LoVo (cell line): ENCODE results near the gene DLX3.
"Not testable (repeated sequence)": the region's sequence is repeated elsewhere in the genome, so short reads cannot be mapped to it uniquely, and the experiment has no call there.

Experiments
- DNase-seq: peaks from one replicate; pipeline ENCODE4 v3.0.0-alpha.2; 2016; ENCODE audit warnings: low spot score

The DLX3 gene

GRCh38 chr17:49995055-49995738 is at the start of gene DLX3:
TSS of gene DLX3 (minus strand) at chr17:49995224. CDS start at chr17:49994998, 226 bp downstream.
- no peak for DNase-seq

DNA sequence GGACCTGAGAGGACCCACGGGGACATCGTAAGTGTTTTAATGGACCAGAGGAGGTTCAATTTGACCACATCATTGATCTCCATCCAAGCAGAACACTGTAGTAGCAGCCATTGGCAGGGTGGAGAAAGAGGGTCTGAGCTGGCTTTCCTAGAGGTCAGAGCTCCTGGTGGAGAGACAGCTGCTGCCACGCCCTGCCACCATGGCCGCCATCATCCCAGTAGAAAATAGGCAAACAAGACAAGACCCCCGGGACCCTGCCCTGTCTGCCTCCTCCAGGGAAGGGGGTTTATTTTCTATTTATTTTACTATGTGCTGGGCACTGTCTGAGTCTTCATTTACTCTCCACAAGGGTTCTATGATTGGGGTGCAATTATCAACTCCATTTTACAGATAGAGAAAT is 49.5 kb upstream of the DLX3 start:
- DNase-seq: no peak

- DNase-seq: no peak
These were observed 48.5 kb upstream of the DLX3 start for GRCh38 chr17:50043290-50044148.

- no peak for DNase-seq
These were observed 47.2 kb upstream of the DLX3 start for GRCh38 chr17:50042211-50042610.

- not testable (repeated sequence) for DNase-seq
These were observed 45.5 kb upstream of the DLX3 start for GRCh38 chr17:50040496-50040895.

- no peak for DNase-seq
These were observed 44.0 kb upstream of the DLX3 start for GRCh38 chr17:50039058-50039457.

DNA sequence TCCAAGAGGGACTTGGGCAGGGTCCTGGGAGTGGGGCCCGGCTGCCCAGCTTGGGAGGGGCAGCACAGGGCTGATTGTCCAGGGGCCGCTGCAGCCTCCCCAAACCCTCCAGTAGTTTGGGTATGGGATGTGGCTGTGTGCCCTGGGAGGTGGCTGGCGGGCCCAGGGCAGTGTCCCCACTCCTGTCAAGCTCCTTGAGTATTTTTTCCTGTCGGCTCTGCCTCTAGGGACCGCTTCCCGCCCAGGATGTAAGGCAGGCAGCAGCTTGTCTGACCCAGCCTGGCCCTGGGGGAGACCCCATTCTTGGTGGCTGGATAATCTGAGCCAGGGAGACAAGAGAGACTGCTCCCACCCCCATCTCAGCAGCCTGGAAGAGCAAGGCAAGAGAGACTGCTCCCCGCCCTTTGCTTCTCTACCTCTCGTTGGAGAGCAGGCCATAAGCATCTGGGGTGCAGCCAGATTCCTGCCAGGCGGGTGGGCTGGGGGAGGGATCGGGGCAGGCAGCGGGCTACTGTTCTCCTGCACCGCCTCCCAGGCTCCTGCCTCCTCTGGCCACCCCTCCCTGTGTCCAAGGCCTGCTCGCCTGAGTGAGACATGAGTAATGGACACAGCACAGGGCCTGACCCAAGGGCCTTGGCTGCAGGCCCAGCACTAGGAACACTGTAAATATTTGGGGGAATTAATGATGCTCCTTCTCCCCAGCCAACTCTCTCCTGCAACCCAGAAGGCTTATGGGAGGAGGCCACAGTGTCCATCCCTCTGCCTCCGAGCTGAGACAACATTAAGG is 42.5 kb upstream of the DLX3 start:
- DNase-seq: no peak

- no peak for DNase-seq
These were observed 41.6 kb upstream of the DLX3 start for GRCh38 chr17:50036455-50037261.

GRCh38 chr17:50035945-50036344 is 40.9 kb upstream of the DLX3 start:
- DNase-seq: no peak

- DNase-seq: no peak
These were observed 40.4 kb upstream of the DLX3 start for GRCh38 chr17:50035421-50035879.

DNA sequence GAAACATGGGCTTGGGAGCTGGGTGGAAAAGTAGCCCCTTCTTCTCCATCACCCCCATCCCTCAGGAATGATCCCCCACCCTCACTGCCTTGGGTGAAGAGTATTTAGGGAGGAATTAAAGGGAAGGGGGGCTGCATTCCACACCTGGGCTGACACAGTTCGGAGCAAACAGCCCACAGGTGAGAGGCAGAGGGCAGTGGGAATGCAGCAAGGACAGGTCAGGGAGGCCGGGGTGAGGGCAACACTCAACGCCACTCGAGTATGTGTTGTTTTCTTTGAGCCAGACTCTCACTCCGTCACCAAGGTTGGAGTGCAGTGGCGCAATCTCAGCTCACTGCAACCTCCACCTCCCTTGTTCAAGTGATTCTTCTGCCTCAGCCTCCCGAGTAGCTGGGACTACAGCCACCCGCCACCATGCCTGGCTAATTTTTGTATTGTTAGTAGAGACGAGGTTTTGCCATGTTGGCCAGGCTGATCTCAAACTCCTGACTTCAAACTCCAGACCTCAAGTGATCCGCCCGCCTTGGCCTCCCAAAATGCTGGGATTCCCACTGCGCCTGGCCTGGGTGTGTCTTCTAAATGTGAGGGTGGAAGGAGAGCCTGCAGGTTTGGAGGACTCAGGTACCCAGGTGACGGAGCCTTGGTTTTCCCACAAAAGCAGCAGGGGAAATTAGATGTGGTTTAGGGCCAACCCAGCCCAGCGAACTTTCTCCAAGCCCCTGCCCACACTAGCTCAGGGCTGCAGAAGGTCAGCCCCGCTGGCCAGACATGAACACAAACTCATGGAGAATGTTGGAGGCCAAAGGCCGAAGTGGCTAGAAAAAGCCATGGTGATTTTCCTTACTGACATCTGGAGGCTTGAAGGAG is 39.7 kb upstream of the DLX3 start:
- no peak for DNase-seq

GRCh38 chr17:50033316-50033715 is 38.3 kb upstream of the DLX3 start:
- no peak for DNase-seq

- DNase-seq: no peak
These were observed 34.2 kb upstream of the DLX3 start for GRCh38 chr17:50029185-50029584.

- DNase-seq: no peak
These were observed 33.7 kb upstream of the DLX3 start for GRCh38 chr17:50028736-50029120.

- DNase-seq: peak; percentile 66
These were observed 33.1 kb upstream of the DLX3 start for GRCh38 chr17:50027881-50028735.

DNA sequence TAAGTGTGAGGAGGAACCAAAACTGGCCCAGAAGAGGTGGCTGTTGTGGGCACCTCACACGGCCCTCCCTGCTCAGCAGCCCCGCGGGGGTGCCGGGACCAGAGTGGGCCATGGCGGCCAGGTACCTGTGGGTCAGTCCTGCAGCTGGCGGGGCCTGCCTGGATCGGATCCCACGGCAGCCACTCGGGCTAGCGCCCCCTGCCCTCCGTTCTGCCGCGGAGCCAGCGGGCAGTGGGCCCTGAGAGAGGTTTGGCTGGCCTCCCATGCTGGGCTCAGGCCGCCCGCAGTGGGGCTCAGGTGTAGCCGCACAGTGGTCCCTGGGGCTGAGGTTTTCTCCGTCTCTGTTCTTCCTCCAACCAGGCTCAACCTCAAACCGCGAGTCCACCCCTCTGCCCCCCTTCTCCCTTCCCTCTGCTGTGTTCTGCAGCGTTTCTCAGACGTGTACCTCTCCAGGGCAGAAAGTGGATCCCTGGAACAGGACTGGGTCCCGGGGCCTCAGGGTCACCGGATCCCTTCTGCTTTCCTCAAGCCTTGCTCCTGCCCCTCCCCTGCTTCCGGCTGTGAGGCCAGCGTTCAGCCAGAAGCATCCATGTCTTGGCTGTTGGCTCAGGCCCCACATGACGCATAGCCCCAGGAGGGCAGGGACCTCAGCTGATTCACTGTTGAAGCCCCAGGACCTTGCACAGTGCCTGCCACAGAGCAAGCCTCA is 32.3 kb upstream of the DLX3 start:
- DNase-seq: peak; percentile 53

DNA sequence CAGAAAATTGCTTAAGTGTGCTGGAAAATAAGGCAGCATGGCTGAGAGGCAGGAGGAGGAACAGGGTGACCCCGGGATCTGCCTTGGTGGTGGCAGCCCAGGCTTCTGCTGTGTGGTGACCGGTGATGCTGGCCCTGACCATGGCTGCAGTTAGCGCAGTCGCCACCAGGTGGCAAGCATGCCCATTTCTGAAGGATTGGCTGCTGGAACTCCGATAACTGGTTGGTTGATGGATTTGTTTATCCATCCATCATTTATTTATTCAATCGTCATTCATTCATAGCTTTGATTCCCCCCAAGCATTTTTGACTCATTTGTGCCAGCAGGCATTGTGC is 31.8 kb upstream of the DLX3 start:
- peak; percentile 72 for DNase-seq

GRCh38 chr17:50026046-50026675 is 31.1 kb upstream of the DLX3 start:
- no peak for DNase-seq

GRCh38 chr17:50024808-50025207 is 29.8 kb upstream of the DLX3 start:
- DNase-seq: no peak
